ENCODE data around the gene TEDC1. TPM values are rescaled to one million over a fixed set of nuclear protein-coding genes. Genes with fewer than 3 reads are reported as not detected.

The TEDC1 gene, protein sequence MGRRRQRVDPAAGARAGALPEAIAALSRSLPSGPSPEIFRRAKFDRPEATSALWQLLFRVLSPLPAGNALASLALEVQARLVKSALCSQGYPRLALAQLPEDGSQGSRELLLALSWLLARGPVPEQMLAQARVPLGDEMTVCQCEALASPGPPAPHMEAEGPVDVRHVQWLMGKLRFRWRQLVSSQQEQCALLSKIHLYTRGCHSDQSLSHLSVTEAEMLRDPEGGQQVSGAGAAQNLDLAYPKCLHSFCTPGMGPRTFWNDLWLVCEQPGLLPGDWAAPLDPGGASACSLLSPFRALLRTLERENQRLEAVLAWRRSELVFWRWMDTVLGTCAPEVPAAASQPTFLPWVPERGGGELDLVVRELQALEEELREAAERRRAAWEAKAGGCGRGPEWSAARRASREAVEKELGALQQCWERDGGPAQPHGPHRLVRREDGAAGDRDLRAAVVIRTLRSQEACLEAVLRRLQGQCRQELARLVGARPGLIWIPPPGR
- 10 to 100 TPM in 1 of 4 donors, 1 to 10 TPM in 3; 2.8 to 16.9 (median 5.4) TPM for total RNA-seq

DNA sequence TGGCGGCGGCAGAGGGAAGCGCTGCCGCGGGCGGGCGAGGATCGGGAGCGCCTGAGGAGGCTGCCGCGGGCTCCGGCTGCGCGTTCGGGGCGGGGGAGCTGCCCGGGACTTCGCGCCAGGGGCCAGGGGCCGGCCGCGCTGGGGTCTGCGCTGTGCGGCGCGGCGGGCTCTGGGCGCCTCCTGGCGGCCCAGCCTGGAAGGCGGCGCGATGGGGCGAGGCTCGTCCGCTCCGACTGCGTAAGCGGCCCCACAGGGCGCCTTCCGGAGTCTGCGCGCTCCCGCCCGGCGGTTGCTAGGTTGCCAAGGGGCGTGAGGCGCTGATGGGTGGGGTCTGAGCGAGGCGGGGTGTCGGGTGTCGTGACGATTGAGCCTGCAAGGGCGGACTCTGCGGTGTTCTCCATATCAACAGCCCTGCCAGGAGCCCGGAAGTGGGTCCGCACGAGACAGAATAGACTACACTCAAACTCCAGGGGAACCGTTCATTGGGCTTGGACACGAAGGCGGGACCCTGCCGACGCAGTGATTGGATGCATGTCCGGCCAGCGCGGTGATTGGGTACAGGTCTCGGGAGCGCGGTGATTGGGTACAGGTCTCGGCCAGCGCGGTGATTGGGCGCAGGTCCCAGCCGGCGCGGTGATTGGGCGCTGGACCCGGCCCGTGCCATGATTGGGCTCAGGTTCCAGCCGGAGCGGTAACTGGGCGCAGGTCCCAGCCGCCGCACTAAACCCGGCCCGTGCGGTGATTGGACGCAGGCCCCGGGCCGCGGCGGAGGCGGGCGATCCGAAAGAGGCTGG lies at the start of gene TEDC1:
TSS of gene TEDC1 (plus strand) at position 675 of the 794 bp plus-strand sequence. CDS start 130 bp downstream, outside the sequence.
- H3K4me3 ChIP-seq (ENCODE audit: low read depth, poor library complexity, severe bottlenecking): peak within 1 kb of the TSS; percentile 33
- 0 to 1% methylated on average over 13 to 56 of the region's 94 CpGs for WGBS, 2 donors
- peak; percentile 100 for DNase-seq (ENCODE audit: low spot score in 2 of 2)
- intact Hi-C loops (cut with DNase I; ENCODE audit: low total_unique reads): loop anchor here (10.0 kb wide), 1 partner anchor 116 kb away; no protein-coding TSS in a partner anchor
- no peak for TF ChIP-seq POLR2A (IDR thresholded peaks at IDR 0.05)
- TF ChIP-seq, protein P1, sequence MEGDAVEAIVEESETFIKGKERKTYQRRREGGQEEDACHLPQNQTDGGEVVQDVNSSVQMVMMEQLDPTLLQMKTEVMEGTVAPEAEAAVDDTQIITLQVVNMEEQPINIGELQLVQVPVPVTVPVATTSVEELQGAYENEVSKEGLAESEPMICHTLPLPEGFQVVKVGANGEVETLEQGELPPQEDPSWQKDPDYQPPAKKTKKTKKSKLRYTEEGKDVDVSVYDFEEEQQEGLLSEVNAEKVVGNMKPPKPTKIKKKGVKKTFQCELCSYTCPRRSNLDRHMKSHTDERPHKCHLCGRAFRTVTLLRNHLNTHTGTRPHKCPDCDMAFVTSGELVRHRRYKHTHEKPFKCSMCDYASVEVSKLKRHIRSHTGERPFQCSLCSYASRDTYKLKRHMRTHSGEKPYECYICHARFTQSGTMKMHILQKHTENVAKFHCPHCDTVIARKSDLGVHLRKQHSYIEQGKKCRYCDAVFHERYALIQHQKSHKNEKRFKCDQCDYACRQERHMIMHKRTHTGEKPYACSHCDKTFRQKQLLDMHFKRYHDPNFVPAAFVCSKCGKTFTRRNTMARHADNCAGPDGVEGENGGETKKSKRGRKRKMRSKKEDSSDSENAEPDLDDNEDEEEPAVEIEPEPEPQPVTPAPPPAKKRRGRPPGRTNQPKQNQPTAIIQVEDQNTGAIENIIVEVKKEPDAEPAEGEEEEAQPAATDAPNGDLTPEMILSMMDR (IDR thresholded peaks at IDR 0.05): peak in 1 of 3 donors; percentile 39

DNA sequence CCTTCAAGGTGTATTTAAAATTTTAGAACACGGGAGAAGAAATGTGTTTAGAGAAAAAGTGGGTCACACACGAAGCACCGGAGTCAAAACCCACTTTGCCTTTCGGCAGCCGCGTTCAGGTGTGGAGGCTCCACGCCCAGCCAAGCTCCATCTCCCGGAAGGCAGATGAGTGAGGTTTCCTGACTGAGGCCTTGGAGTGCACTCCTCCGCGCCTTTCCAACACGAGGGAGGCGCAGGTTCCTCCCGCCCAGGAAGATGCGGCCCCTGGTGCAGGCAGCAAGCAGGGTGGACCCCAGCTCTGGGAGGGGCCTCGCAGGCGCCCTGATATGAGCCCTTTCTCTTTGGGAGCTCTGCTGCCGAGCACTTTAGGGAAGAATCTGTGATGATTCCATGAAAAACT lies 48.9 kb upstream of the TEDC1 start:
- intact Hi-C loops (cut with DNase I; ENCODE audit: low total_unique reads): no loop called here
- H3K4me3 ChIP-seq (ENCODE audit: low read depth, poor library complexity, severe bottlenecking): no peak overlapping the region
- TF ChIP-seq, protein P1 (IDR thresholded peaks at IDR 0.05): no peak
- no peak for TF ChIP-seq POLR2A (IDR thresholded peaks at IDR 0.05)
- DNase-seq (ENCODE audit: low spot score in 2 of 2): no peak
- WGBS, 2 donors: 77 to 79% methylated on average over 17 of the region's 17 CpGs

DNA sequence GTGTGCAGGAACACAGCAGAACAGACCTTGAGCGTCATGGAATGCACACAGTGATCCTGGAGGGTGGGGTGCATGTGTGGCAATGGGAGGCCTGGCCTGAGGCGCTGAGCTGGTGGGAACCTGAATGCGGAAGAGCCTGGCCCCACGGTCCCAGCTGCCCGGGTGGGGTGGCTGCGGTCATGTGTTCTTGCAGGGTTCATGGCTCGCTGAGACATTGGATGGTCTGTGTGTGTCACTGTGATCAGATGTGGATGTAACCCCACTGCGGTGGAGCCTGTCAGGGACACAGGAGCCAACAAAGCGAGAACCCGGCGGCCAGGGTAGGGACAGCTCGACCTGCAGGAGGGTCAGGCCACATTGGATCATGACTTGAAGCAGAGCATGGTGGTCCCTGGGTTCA lies 48.2 kb upstream of the TEDC1 start:
- 80 to 85% methylated on average over 10 to 12 of the region's 12 CpGs for WGBS, 2 donors

DNA sequence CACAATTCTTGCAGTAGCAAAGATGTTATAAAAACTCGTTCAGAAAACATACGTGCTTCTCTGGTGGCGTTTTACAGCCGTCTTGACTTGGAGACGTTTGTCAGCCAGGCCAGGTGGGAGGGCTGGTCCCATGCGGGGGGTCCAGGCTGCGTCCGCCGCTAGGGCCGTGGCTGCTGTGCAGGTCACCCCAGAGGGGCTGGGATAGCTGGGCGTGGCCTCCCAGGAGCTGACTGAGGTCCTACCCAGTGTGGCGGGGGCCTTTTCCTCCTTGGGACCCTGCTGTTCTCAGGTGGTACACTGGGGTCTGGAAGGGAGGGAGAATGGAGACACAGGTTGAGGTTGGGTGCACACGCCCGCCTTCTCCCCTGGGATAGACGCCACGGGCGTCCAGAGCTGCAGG lies 46.2 kb upstream of the TEDC1 start:
- TF ChIP-seq POLR2A (IDR thresholded peaks at IDR 0.05): no peak
- TF ChIP-seq, protein P1 (IDR thresholded peaks at IDR 0.05): no peak
- intact Hi-C loops (cut with DNase I; ENCODE audit: low total_unique reads): no loop called here
- no peak overlapping the region for H3K4me3 ChIP-seq (ENCODE audit: low read depth, poor library complexity, severe bottlenecking)
- DNase-seq (ENCODE audit: low spot score in 2 of 2): no peak
- 86 to 93% methylated on average over 11 to 12 of the region's 17 CpGs for WGBS, 2 donors

More for the DNA sequence above, 48.2 kb upstream of the TEDC1 start:
- intact Hi-C loops (cut with DNase I; ENCODE audit: low total_unique reads): no loop called here
- H3K4me3 ChIP-seq (ENCODE audit: low read depth, poor library complexity, severe bottlenecking): no peak overlapping the region
- TF ChIP-seq, protein P1 (IDR thresholded peaks at IDR 0.05): no peak
- TF ChIP-seq POLR2A (IDR thresholded peaks at IDR 0.05): no peak
- DNase-seq (ENCODE audit: low spot score in 2 of 2): no peak

DNA sequence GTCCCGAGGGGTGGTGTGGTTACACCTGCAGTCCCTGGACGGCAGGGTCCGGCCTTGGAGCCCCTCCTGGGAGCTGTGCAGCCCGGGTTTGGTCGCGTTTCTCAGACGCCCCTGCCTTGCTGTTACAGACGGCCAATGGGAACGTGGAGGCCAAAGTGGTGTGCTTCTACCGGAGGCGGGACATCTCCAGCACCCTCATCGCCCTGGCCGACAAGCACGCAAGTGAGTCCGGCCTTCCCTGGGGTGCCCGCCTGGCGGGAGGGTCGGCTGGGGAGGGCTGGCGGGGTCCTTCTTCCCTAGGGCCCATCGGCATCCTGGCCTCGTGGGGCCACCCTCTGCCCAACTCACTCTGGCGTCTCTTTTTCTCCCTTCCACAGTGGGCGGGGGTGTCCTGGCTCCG lies 45.8 kb upstream of the TEDC1 start:
- peak in 1 of 2 donors; percentile 83 for DNase-seq (ENCODE audit: low spot score in 2 of 2)
- 84 to 88% methylated on average over 23 to 24 of the region's 24 CpGs for WGBS, 2 donors
- TF ChIP-seq, protein P1 (IDR thresholded peaks at IDR 0.05): no peak
- TF ChIP-seq POLR2A (IDR thresholded peaks at IDR 0.05): no peak
- H3K4me3 ChIP-seq (ENCODE audit: low read depth, poor library complexity, severe bottlenecking): no peak overlapping the region
- intact Hi-C loops (cut with DNase I; ENCODE audit: low total_unique reads): no loop called here

Data from lower leg skin (tissue), 4 donors.